Tibial nerve (tissue), 4 donors: Measurements from ENCODE around the gene PIGV.

Source experiments
- CTCF ChIP-seq, 5 experiments: fragments of 200-600 bp in 3 of 5; fragments of 450-650 bp in 2 of 5; sonication (generic) in 3 of 5; IDR thresholded peaks; one replicate each; pipeline ENCODE4 v1.5.1; 2016 to 2019; ENCODE audit warnings: antibody characterized with exemption in 5 of 5, mild to moderate bottlenecking in 3 of 5, moderate library complexity in 2 of 5
- EP300 ChIP-seq, 2 donors: sonication (generic); formaldehyde crosslinking; IDR thresholded peaks; one replicate each; pipeline ENCODE4 v1.6.1; 2017; ENCODE audit warnings: antibody characterized with exemption in 2 of 2, mild to moderate bottlenecking in 1 of 2
- POLR2A ChIP-seq, 2 donors: fragments of 450-650 bp; IDR thresholded peaks; one replicate each; pipeline ENCODE4 v1.6.1; 2017; ENCODE audit warnings: antibody characterized with exemption in 2 of 2, mild to moderate bottlenecking in 2 of 2, moderate library complexity in 2 of 2

- no peak for TF ChIP-seq CTCF (IDR thresholded peaks at IDR 0.05)
- no peak for TF ChIP-seq EP300 (IDR thresholded peaks at IDR 0.05)
- TF ChIP-seq POLR2A (IDR thresholded peaks at IDR 0.05) = no peak
Observed at GRCh38 chr1:26790551-26790953, 2.8 kb downstream of the PIGV start.
